AG09319 (cell line): ENCODE measurements around the gene ZC3H7B.

ENCODE experiments used
- DNase-seq: peaks from one replicate; pipeline ENCODE4 v3.0.0-alpha.2; 2010; ENCODE audit warnings: low read depth; ENCODE audit errors: extremely low read depth
- TF ChIP-seq, protein P1 (sequence below): IDR thresholded peaks from 2 replicates; pipeline ENCODE4 v1.5.1; 2011; ENCODE audit warnings: low read depth, mild to moderate bottlenecking, inconsistent platforms, low read length, moderate library complexity

ZC3H7B gene

GRCh38 chr22:41260871-41261270 is 40.5 kb upstream of the ZC3H7B start:
- TF ChIP-seq, protein P1, sequence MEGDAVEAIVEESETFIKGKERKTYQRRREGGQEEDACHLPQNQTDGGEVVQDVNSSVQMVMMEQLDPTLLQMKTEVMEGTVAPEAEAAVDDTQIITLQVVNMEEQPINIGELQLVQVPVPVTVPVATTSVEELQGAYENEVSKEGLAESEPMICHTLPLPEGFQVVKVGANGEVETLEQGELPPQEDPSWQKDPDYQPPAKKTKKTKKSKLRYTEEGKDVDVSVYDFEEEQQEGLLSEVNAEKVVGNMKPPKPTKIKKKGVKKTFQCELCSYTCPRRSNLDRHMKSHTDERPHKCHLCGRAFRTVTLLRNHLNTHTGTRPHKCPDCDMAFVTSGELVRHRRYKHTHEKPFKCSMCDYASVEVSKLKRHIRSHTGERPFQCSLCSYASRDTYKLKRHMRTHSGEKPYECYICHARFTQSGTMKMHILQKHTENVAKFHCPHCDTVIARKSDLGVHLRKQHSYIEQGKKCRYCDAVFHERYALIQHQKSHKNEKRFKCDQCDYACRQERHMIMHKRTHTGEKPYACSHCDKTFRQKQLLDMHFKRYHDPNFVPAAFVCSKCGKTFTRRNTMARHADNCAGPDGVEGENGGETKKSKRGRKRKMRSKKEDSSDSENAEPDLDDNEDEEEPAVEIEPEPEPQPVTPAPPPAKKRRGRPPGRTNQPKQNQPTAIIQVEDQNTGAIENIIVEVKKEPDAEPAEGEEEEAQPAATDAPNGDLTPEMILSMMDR: no peak
- DNase-seq: no peak

GRCh38 chr22:41261541-41262249 is 39.6 kb upstream of the ZC3H7B start:
- TF ChIP-seq, protein P1: no peak
- DNase-seq: no peak

DNA sequence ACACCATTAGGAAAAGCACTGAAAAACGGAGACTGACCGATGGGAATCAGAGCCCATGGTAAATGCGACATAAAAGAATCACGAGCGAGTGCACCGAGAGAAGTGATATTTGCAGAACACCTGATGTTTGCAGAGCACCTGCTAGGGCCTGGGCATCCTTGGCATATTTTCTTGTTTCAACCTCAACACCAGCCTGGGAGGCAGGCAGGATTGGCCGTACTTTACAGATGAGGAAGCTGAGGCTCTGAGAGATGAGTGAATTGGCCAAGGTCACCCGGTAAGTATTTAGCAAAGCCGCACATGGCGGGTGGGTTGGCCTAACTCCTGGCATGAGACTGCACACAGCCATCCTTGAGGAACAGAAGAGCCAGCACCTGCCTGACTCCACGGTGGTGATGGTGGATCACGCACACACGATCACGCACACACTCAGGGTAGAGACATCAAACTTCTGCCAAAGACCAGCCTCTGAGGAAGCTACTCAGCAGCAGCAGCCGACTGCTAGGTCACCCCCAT is 39.0 kb upstream of the ZC3H7B start:
- TF ChIP-seq, protein P1: no peak
- DNase-seq: no peak

GRCh38 chr22:41263704-41264103 is 37.6 kb upstream of the ZC3H7B start:
- TF ChIP-seq, protein P1: no peak
- no peak for DNase-seq

DNA sequence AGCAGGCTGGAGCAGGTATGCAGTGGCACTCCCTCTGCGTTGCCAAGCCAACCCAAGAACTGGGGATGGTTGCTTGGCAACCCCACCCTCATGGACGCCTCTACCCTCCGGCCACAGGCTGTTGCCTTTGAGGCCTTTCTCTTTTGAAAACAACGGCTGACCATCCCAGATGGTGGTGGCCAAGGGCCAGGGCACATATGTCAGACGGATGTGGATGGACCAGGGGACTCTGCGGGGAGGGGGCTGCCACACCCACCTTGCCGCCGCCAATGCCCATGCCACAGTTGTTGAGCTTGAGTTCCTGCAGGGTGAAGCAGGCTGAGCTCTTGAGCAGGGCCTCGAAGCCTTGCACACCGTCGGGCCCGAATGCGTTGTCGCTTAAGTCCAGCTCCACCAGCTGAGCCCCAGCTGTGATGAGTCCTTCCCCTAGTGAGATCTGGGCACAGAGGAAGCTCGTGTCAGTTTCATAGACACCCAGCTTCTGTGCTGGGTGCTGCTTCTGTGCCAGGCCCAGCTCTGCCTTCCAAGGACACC is 36.9 kb upstream of the ZC3H7B start:
- TF ChIP-seq, protein P1: no peak
- no peak for DNase-seq

DNA sequence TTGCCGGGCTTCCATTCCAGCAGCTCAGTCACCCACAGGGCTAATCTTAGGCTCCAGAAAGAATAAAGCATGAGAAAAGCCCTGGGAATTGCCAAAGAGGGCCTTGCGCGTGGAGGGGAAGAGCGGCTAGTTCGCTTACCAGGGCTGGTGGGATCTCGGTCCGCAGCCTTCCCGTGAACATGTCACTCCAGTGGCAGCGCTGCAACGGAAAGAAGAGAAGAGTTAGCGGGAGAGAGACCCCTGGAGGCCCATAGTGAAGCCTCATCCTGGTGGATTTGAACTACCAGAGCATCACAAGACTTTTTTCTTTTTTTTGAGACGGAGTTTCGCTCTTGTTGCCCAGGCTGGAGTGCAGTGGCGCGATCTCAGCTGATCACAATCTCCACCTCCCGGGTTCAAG is 33.4 kb upstream of the ZC3H7B start:
- DNase-seq: no peak
- TF ChIP-seq, protein P1: no peak

DNA sequence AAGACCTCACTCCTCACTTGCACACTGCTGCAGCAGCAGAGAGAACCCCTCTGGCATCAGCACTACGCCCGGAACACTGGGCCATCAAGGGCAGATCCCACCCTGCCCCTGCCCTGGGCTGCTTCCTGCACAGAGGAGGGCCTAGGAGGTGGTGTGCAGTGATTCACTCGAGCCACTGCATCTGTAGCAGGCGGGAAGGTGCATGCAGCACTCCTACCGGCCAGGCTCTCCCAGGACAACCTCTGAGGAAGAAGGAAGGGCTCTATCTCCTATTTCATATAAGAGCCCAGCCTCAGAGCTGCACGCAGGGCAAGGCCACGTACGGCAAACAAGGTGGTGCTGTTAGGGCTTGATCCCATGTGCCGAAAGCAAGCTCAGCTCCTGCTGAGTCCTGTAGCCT is 29.5 kb upstream of the ZC3H7B start:
- TF ChIP-seq, protein P1: no peak
- no peak for DNase-seq
